ENCODE measurements around the gene MORN5. TPM values are rescaled to one million over a fixed set of nuclear protein-coding genes. Genes with fewer than 3 reads are reported as not detected.
A peak's percentile ranks its signal among the peaks of the same experiment; 100 is the strongest.

MORN5 gene
- total and polyA plus RNA-seq, 10 of the 15 experiments (the other 5 are each of a cell fraction or from before 2014, with no cell fraction given): not detected

DNA sequence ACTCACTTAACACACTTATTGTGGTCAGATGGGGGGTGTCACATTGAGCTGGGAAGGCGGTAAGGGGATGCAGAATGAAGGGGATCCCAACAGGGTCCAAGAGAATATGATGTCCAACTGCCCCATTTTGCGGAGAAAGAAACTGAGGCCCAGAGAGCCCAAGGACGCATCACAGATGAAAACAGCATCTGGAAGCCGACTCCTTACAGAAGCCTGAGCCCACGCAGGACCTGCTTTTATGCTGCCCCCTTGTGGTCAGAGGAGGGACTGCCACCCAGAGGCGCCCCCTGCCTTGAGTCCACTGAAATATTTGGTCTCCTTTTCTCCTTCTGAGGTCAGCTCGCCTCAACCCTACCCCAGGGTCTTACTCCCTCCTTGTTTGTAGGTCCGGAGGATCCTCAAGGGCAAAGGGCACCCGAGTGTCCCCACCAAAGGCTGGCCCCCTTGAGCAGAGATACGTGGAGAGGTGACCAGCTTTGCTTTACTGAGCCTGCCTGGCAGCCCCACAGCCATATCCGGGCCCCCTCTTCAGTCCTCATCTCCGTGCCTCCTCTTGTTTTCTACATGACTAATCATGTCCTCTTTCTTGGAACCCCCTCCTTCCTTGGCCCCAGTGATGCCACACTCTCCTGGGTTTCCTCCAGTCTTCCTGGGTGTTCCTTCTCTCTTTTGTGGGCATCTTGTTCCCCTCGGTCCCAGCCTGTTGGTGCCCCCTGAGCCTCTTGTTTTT, 36.6 kb upstream of the MORN5 start (continued):
- TF ChIP-seq NRF1 (conservative IDR thresholded peaks at IDR 0.05; ENCODE audit: low read depth, low read length): no peak
- no peak for TF ChIP-seq TCF7 (IDR thresholded peaks at IDR 0.05; ENCODE audit: borderline replicate concordance)
- TF ChIP-seq YY1 (IDR thresholded peaks at IDR 0.05; ENCODE audit: low read depth, low read length): peak; percentile 32; the same call in 1 of the 2 replicates
- no peak for TF ChIP-seq GABPA (IDR thresholded peaks at IDR 0.05; ENCODE audit: low read depth)
- TF ChIP-seq GATAD2B (conservative IDR thresholded peaks at IDR 0.05; ENCODE audit: low read depth): no peak
- TF ChIP-seq CBX5 (IDR thresholded peaks at IDR 0.05; ENCODE audit: low read depth): no peak
- no peak for TF ChIP-seq BRCA1 (IDR thresholded peaks at IDR 0.05; ENCODE audit: low read depth, low read length)

- no peak for FAIRE-seq
- intact Hi-C loops (cut with micrococcal nuclease; ENCODE audit: unreplicated experiment): loop anchor here (10.0 kb wide), 1 partner anchor 579 kb away; no protein-coding TSS in a partner anchor
- Histone ChIP-seq H2AFZ (ENCODE audit: control insufficient read depth, low read depth, low read length) (no peak overlapping the region), H4K20me1 (ENCODE audit: control insufficient read depth, insufficient read depth) (no peaks in the 10 kb centered on the region; the same call in 1 of the 2 replicates), H3K27me3 (replicated peaks in 1 of 2; ENCODE audit: control insufficient read depth in 2 of 2, insufficient read depth in 2 of 2, low read length in 1 of 2) (peaks cover 2 to 10% of the 10 kb centered on the region in 2 experiments; a peak in 2 of 4 replicates), H3K4me2 (ENCODE audit: control insufficient read depth, insufficient read depth) (no peak overlapping the region), H3K4me3 (no peak overlapping the region), H3K9ac (ENCODE audit: control insufficient read depth, insufficient read depth, low read length) (no peak overlapping the region), H3K36me3 (ENCODE audit: control insufficient read depth in 2 of 2, insufficient read depth in 2 of 2, low read length in 1 of 2) (no peaks in the 10 kb centered on the region), H3K4me1 (ENCODE audit: control insufficient read depth, insufficient read depth, low read length) (no peaks in the 10 kb centered on the region), H3K9me3 (replicated peaks; ENCODE audit: control insufficient read depth, insufficient read depth, low read length) (no peaks in the 10 kb centered on the region), H3K79me2 (ENCODE audit: control insufficient read depth, insufficient read depth, low read length) (no peaks in the 10 kb centered on the region), H3K27ac (ENCODE audit: control insufficient read depth, insufficient read depth) (no peak overlapping the region)
- 4% methylated on average over 1 of the region's 1 CpG for WGBS (ENCODE audit: insufficient coverage, insufficient replicate concordance, low lambda C conversion rate, missing lambda C conversion rate)
- CTCF ChIA-PET: interaction anchor here (0.9 to 11.7 kb wide), 22 partner anchors 9 to 687 kb away, joined by 3 to 190 read pairs (median 5); partner anchors contain the start of genes MRRF and RBM18
- POLR2A ChIA-PET: no interaction called here
- ATAC-seq: no peak
- no peak for TF ChIP-seq IKZF1 (conservative IDR thresholded peaks at IDR 0.05)
- DNase-seq (ENCODE audit: low read depth, low spot score): no peak
- SMC1A ChIA-PET (ENCODE audit: uncharacterized antibody, unreplicated experiment): interaction anchor here (1.4 to 4.4 kb wide), 4 partner anchors 26 to 331 kb away, joined by 6 to 41 read pairs (median 23); no protein-coding TSS in a partner anchor
- no TSS peak for BruUV-seq (replicated peaks)
- RAD21 ChIA-PET (ENCODE audit: unreplicated experiment): interaction anchor here (1.2 to 7.6 kb wide), 5 partner anchors 25 to 302 kb away, joined by 3 to 76 read pairs (median 3); no protein-coding TSS in a partner anchor
- in situ Hi-C loops (cut with MboI): loop anchor here (5.0 to 10.0 kb wide), 3 partner anchors 228 to 688 kb away; no protein-coding TSS in a partner anchor
Observed at GRCh38 chr9:122124048-122124447, 35.7 kb upstream of the MORN5 start.

All from GM12878 (cell line).